ENCODE data around the gene OR2B3. TPM values are rescaled to one million over a fixed set of nuclear protein-coding genes. Genes with fewer than 3 reads are reported as not detected.
"Not testable (repeated sequence)": the region's sequence is repeated elsewhere in the genome, so short reads cannot be mapped to it uniquely, and the experiment has no call there.

The OR2B3 gene
- not detected in 2 replicates for total RNA-seq (2014; rRNA removed; shearing (Covaris generic))

- no peak for DNase-seq (ENCODE audit: low spot score)
- in situ Hi-C loops (cut with HindIII; ENCODE audit: low sequenced_read_pairs), result no loop called here
These were observed at the start of gene OR2B3 for GRCh38 chr6:29087213-29087612. Gene OR2B3 (minus strand): TSS chr6:29087313. CDS start chr6:29087248, 65 bp downstream.

GRCh38 chr6:29131691-29132090 is 44.6 kb upstream of the OR2B3 start:
- DNase-seq (ENCODE audit: low spot score), result no peak
- in situ Hi-C loops (cut with HindIII; ENCODE audit: low sequenced_read_pairs), result no loop called here

GRCh38 chr6:29130644-29131043 is 43.5 kb upstream of the OR2B3 start:
- in situ Hi-C loops (cut with HindIII; ENCODE audit: low sequenced_read_pairs), result no loop called here
- DNase-seq (ENCODE audit: low spot score), result no peak

DNA sequence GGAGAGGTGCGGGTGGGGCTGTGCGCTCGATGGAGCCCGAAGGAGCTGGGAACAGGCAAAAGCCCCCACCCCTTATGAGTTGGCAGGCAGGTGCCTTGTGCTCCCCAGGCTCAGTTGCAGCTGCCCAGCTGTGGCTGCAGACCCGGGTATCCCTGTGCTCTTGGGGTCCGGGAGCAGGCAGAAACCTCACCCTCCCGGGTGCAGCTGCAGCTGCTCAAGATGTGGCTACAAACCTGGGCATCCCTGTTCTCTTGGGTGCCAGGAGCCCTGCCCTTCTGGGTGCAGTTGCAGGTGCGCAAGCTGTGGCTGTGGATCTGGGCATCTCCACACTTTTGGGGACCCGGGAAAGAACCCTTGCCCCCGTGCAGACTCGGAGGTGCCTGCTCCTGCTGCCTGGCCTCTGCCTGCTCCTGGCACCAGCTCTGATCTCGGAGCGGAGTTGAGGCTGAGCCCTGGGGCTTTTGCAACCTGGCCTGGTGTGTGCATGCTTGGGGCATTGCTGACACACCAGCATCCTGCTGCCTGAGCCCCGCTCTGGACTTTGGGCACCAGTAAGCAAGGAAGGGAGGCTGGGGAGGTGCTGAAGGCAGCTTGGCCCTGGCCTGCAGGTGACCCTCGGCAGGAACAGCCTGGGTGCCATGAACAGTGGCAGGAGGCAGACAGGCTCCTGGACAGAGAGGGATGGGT is 42.4 kb upstream of the OR2B3 start:
- DNase-seq (ENCODE audit: low spot score), result no peak
- in situ Hi-C loops (cut with HindIII; ENCODE audit: low sequenced_read_pairs), result no loop called here

- DNase-seq (ENCODE audit: low spot score); in situ Hi-C loops (cut with HindIII; ENCODE audit: low sequenced_read_pairs): not testable (repeated sequence)
These were observed 27.9 kb upstream of the OR2B3 start for GRCh38 chr6:29114964-29115363.

- in situ Hi-C loops (cut with HindIII; ENCODE audit: low sequenced_read_pairs), result no loop called here
- DNase-seq (ENCODE audit: low spot score), result no peak
These were observed 25.0 kb upstream of the OR2B3 start for GRCh38 chr6:29112135-29112534.

GRCh38 chr6:29107758-29108157 is 20.6 kb upstream of the OR2B3 start, which contains the start of gene OR2J3:
Gene OR2J3 (plus strand): TSS chr6:29108058. CDS start chr6:29111891, 3,833 bp downstream.
- no peak for DNase-seq (ENCODE audit: low spot score)
- in situ Hi-C loops (cut with HindIII; ENCODE audit: low sequenced_read_pairs), result no loop called here

DNA sequence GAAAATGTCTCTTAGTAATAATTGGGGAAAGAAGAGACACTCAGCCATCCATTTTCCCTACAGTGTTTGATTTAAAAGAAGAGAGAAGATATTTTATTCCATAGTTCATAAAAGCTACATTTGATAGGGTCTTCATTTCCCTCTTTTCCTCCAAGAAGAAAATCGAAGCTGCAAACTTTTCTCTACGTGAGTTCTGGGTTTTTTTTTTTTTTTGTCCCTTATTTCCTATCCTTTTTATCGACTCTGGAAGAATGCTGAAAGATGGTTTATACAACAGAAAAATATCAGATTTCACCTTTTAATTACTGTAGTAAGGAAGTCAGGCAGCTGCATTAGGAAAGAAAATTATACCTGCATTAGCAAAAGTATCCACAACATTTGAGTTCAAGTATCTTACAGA is 12.1 kb upstream of the OR2B3 start, which contains the start of gene OR2J1:
OR2J1 (plus strand) TSS at position 301 of the 400 bp plus-strand sequence. CDS start 1,453 bp downstream, outside the sequence.
- no peak for DNase-seq (ENCODE audit: low spot score)

GRCh38 chr6:29097803-29098202 is 10.7 kb upstream of the OR2B3 start:
- no peak for DNase-seq (ENCODE audit: low spot score)
- in situ Hi-C loops (cut with HindIII; ENCODE audit: low sequenced_read_pairs), result no loop called here

More for the DNA sequence above, 12.1 kb upstream of the OR2B3 start, which contains the start of gene OR2J1:
- in situ Hi-C loops (cut with HindIII; ENCODE audit: low sequenced_read_pairs), result no loop called here

GRCh38 chr6:29092957-29093356 is 5.8 kb upstream of the OR2B3 start:
- no peak for DNase-seq (ENCODE audit: low spot score)
- in situ Hi-C loops (cut with HindIII; ENCODE audit: low sequenced_read_pairs), result no loop called here

DNA sequence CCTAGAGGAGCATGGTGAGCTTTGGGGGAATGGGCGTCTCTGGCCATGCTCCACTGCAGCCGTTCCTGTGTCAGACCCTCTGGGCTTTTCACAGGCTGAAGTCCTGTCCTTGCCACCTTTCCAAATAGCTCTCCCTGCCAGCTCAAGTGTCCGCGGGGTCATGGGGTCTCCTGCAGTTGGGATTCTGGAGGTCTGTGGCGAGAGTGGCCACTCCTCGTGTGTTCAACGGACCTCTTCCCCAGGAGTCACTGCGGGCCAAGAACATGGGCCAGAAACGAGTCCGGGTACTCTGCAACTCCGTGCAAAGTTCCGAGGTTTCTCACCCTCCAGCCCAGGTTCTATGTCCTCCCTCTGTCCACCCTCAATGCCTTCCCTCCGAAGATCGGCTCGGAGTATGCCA is 4.7 kb downstream of the OR2B3 start:
- in situ Hi-C loops (cut with HindIII; ENCODE audit: low sequenced_read_pairs), result no loop called here

GRCh38 chr6:29081312-29081711 is 5.8 kb downstream of the OR2B3 start:
- no peak for DNase-seq (ENCODE audit: low spot score)
- in situ Hi-C loops (cut with HindIII; ENCODE audit: low sequenced_read_pairs), result no loop called here

More for the DNA sequence above, 4.7 kb downstream of the OR2B3 start:
- no peak for DNase-seq (ENCODE audit: low spot score)

DNA sequence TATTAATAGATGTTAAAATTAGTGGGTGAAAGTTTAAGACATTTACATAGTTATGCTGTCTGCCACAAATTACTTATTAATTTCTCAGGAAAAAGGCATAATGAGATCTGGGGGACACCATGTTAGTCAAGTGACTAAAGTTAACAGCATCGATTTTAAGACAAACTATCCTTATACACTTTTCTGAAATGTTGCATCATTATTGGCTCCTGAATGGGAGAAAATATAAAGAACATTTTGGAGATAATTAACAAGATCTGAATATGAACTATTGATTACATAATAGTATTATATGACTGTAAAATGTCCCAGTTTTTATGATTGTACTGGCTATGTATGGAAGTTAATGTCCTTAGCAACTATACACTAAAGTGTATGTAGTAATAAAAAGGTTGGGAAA is 7.9 kb downstream of the OR2B3 start:
- no peak for DNase-seq (ENCODE audit: low spot score)
- in situ Hi-C loops (cut with HindIII; ENCODE audit: low sequenced_read_pairs), result no loop called here

DNA sequence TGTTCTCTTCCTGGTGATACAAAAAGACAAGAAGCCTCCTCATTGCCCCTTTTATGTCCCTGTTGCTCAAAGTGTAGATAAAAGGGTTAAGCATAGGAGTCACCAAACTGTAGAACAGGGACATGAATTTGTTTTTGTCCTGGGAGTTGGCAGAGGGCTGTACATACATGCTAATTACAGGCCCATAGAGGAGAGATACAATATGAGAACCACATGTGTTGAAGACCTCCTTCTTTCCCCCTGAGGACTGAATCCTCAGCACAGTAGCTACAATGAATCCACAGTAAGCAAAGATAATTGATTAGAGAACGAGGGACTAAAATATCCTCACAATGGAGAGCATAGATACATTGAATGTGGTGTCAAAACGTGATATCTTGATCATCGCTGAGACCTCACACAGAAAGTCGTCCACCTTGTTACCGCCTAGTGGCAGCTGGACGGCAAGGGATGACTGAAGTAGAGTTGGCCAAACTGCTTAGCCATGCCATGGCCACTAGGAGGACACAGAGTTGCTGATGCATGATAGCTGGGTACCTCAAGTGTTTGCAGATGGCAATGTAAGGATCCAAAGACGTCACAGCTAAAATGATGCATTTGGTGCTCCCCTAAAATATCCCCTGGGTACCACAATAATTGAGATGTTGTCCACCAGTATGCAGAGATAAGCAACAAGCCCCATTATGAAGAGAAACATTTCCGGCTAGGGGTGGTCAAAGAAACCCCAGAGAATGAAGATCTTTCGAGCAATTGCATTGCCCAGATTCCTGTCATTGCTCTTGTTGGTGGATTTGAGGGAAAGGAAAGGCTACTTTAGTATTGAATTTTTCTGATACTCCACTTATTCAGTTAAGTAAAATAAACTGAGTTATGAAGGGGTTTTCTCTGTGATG is 15.0 kb downstream of the OR2B3 start:
- peak; percentile 17 for DNase-seq (ENCODE audit: low spot score)
- in situ Hi-C loops (cut with HindIII; ENCODE audit: low sequenced_read_pairs), result no loop called here

DNA sequence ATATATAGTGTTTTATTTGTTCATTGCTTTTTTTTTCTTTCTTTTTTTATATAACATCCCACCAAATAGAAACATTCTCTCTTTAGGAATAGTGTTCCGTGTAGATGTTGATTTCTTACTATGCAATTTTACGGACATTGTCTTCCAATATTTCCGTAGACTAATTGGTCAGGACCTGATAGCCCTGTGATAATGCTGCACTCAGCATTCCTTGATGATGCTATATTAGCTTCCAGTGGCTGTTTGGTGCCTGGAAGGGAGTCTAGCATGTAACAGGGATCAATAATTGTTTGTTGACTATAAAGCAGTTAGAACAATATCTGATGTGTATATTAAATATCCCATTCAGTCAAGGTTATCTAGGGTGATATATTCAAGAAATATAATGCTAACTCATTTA is 35.4 kb downstream of the OR2B3 start:
- in situ Hi-C loops (cut with HindIII; ENCODE audit: low sequenced_read_pairs), result no loop called here
- no peak for DNase-seq (ENCODE audit: low spot score)

- in situ Hi-C loops (cut with HindIII; ENCODE audit: low sequenced_read_pairs), result no loop called here
- DNase-seq (ENCODE audit: low spot score), result no peak
These were observed 42.0 kb downstream of the OR2B3 start, which contains the start of gene OR2W1 for GRCh38 chr6:29045075-29045474. Gene OR2W1 (minus strand): TSS chr6:29045175. CDS start chr6:29045175, 0 bp downstream.

All from G401 (cell line).